ENCODE data around the gene TAF11L9. TPM values are rescaled to one million over a fixed set of nuclear protein-coding genes. Genes with fewer than 3 reads are reported as not detected.

TAF11L9 gene
- not detected in 5 replicates for total RNA-seq (2022; extraction: Qiagen RNA extraction)

DNA sequence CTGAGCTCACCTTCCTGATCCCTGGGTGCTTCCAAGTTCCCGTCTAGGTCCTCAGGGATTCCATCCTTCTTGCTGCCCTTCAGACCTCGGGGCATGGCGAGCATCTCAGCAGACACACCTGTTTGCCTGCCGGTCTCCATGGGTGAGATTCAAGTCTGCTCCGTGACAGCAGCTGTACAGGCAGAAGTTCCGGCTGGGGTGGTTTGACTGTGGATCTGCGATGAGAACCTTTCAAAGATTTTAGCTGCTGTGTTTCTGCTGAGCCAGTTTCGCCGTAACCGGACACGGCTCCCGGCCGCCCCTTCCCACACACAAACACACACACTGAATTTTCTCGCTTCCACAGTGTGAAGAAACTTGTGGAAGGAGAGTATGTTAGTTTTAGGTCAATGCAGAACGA, at the start of gene TAF11L9:
Gene TAF11L9 (minus strand): TSS at position 140 of the 400 bp plus-strand sequence.

DNA sequence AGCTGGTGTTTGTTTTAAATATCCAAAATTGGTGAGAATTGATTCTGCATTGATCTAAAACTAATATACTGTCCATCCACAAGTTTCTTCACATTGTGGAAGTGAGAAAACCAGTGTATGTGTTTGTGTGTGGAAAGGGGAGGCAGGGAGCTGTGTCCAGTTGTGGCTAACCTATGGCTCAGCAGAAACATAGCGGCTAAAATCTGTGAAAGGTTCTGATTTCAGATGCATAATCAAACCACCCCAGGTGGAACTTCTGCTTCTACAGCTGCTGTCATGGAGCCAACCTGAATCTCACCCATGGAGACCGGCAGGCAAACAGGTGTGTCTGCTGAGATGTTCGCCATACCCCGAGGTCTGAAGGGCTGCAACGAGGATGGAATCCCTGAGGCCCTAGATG, 40.0 kb upstream of the TAF11L9 start, which contains the start of gene TAF11L14:
Gene TAF11L14 (plus strand): TSS at position 301 of the 400 bp plus-strand sequence.

DNA sequence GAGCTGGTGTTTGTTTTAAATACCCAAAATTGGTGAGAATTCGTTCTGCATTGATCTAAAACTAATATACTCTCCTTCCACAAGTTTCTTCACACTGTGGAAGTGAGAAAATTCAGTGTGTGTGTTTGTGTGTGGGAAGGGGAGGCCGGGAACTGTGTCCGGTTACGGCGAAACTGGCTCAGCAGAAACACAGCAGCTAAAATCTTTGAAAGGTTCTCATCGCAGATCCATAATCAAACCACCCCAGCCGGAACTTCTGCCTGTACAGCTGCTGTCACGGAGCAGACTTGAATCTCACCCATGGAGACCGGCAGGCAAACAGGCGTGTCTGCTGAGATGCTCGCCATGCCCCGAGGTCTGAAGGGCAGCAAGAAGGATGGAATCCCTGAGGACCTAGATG, 37.6 kb upstream of the TAF11L9 start, which contains the start of gene TAF11L13:
Gene TAF11L13 (plus strand): TSS at position 301 of the 400 bp plus-strand sequence.

DNA sequence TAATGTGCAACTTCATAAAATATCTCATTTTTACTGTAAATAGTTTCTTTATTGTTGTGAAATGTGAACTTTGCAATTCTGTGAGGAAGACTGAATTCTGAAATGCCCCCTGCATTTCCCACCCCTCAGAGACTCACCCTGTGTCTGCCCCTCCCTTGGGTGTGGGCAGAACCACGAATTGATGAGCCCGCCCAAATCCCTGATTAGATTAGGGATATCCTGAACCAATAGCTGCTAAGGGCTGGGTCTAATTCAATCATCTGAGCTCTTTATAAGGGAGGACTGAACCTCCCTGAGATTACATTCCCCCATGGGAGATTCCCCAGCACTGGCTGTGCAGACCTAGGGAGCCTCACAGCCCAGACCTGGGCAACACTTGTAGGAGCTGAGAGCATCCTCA, 15.9 kb upstream of the TAF11L9 start, which contains the start of gene TAF11L12:
Gene TAF11L12 (plus strand): TSS at position 301 of the 400 bp plus-strand sequence.

DNA sequence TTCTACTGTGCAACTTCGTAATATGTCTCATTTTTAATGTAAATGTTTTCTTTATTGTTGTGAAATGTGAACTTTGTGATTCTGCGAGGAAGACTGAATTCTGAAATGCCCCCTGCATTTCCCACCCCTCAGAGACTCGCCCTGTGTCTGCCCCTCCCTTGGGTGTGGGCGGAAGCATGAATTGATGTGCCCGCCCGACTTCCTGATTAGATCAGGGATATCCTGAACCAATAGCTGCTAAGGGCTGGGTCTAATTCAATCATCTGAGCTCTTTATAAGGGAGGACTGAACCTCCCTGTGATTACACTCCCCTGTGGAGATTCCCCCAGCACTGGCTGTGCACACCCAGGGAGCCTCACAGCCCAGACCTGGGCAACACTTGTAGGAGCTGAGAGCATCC, 9.7 kb upstream of the TAF11L9 start, which contains the start of gene TAF11L11:
Gene TAF11L11 (plus strand): TSS at position 304 of the 400 bp plus-strand sequence.

DNA sequence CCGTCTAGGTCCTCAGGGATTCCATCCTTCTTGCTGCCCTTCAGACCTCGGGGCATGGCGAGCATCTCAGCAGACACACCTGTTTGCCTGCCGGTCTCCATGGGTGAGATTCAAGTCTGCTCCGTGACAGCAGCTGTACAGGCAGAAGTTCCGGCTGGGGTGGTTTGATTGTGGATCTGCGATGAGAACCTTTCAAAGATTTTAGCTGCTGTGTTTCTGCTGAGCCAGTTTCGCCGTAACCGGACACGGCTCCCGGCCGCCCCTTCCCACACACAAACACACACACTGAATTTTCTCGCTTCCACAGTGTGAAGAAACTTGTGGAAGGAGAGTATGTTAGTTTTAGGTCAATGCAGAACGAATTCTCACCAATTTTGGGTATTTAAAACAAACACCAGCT, 3.5 kb upstream of the TAF11L9 start, which contains the start of gene TAF11L10:
Gene TAF11L10 (minus strand): TSS at position 101 of the 400 bp plus-strand sequence.

DNA sequence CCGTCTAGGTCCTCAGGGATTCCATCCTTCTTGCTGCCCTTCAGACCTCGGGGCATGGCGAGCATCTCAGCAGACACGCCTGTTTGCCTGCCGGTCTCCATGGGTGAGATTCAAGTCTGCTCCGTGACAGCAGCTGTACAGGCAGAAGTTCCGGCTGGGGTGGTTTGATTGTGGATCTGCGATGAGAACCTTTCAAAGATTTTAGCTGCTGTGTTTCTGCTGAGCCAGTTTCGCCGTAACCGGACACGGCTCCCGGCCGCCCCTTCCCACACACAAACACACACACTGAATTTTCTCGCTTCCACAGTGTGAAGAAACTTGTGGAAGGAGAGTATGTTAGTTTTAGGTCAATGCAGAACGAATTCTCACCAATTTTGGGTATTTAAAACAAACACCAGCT, 3.3 kb downstream of the TAF11L9 start, which contains the start of gene TAF11L8:
Gene TAF11L8 (minus strand): TSS at position 101 of the 400 bp plus-strand sequence.

DNA sequence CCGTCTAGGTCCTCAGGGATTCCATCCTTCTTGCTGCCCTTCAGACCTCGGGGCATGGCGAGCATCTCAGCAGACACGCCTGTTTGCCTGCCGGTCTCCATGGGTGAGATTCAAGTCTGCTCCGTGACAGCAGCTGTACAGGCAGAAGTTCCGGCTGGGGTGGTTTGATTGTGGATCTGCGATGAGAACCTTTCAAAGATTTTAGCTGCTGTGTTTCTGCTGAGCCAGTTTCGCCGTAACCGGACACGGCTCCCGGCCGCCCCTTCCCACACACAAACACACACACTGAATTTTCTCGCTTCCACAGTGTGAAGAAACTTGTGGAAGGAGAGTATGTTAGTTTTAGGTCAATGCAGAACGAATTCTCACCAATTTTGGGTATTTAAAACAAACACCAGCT, 8.5 kb downstream of the TAF11L9 start, which contains the start of gene TAF11L7:
Gene TAF11L7 (minus strand): TSS at position 101 of the 400 bp plus-strand sequence.

Other genes with a start within 250 kb of the TAF11L9 start
- not detected in 5 replicates for gene TAF11L2, start 96.2 kb downstream of the TAF11L9 start, total RNA-seq (2022; extraction: Qiagen RNA extraction)
- not detected in 5 replicates for gene TAF11L3, start 76.0 kb downstream of the TAF11L9 start, total RNA-seq (2022; extraction: Qiagen RNA extraction)
- not detected in 5 replicates for gene TAF11L4, start 72.6 kb downstream of the TAF11L9 start, total RNA-seq (2022; extraction: Qiagen RNA extraction)
- gene TAF11L5, start 69.2 kb downstream of the TAF11L9 start, total RNA-seq (2022; extraction: Qiagen RNA extraction), result not detected in 5 replicates
- not detected in 5 replicates for gene TAF11L6, start 65.7 kb downstream of the TAF11L9 start, total RNA-seq (2022; extraction: Qiagen RNA extraction)
- gene TAF11L7, start 8.6 kb downstream of the TAF11L9 start, total RNA-seq (2022; extraction: Qiagen RNA extraction), result not detected in 5 replicates
- not detected in 5 replicates for gene TAF11L8, start 3.4 kb downstream of the TAF11L9 start, total RNA-seq (2022; extraction: Qiagen RNA extraction)
- not detected in 5 replicates for gene TAF11L10, start 3.4 kb upstream of the TAF11L9 start, total RNA-seq (2022; extraction: Qiagen RNA extraction)
- gene TAF11L11, start 9.8 kb upstream of the TAF11L9 start, total RNA-seq (2022; extraction: Qiagen RNA extraction), result 0.07 to 0.25 TPM (median 0.15 TPM) in 4 of 5 replicates, not detected in the other
- gene TAF11L12, start 16.0 kb upstream of the TAF11L9 start, total RNA-seq (2022; extraction: Qiagen RNA extraction), result 0.13 TPM in 1 of 5 replicates, not detected in the others
- not detected in 5 replicates for gene TAF11L13, start 37.7 kb upstream of the TAF11L9 start, total RNA-seq (2022; extraction: Qiagen RNA extraction)
- gene TAF11L14, start 40.1 kb upstream of the TAF11L9 start, total RNA-seq (2022; extraction: Qiagen RNA extraction), result 0.17 TPM in 1 of 5 replicates, not detected in the others